CD4-positive, alpha-beta T cell (primary cell): ENCODE measurements around the gene AGBL4. TPM values are rescaled to one million over a fixed set of nuclear protein-coding genes. Genes with fewer than 3 reads are reported as not detected.

ENCODE experiments used
- ATAC-seq: fragments of 200-7000 bp; cut with Tn5 transposase; one replicate; pipeline ENCODE4 v1.10.0; 2022; ENCODE audit warnings: mild to moderate bottlenecking; ENCODE audit not compliant: poor library complexity
- CTCF ChIA-PET: fragments of 350-600 bp; sonication (Branson Sonifier 250); formaldehyde crosslinking; loops from one replicate; lab custom pipeline; 2021; ENCODE audit warnings: antibody characterized with exemption, inconsistent platforms; lab: Charles Lee
- POLR2A ChIA-PET: fragments of 350-600 bp; sonication (Branson Sonifier 250); formaldehyde crosslinking; loops from one replicate; lab custom pipeline; 2021; ENCODE audit warnings: antibody characterized with exemption, inconsistent platforms; lab: Charles Lee
- DNase-seq, 14 experiments: peaks; one replicate each; pipeline ENCODE4 v3.0.0-alpha.2; 2013 to 2020; ENCODE audit warnings: mixed read lengths in 2 of 14
- H3K27ac ChIP-seq, 2 donors: one replicate each; pipeline versions ENCODE4 v1.5.1 to v1.7.0; 2013; ENCODE audit warnings: low read length in 2 of 2, low read depth in 1 of 2, mild to moderate bottlenecking in 1 of 2
- H3K27me3 ChIP-seq, 2 experiments: 1 replicate in 1 of 2; 2 replicates in 1 of 2; pipeline versions ENCODE4 v1.6.1 to v1.7.0; 2013; ENCODE audit warnings: low read length in 2 of 2, control low read depth in 1 of 2, mild to moderate bottlenecking in 1 of 2, moderate library complexity in 1 of 2; ENCODE audit not compliant: insufficient read depth in 2 of 2, control insufficient read depth in 1 of 2
- H3K36me3 ChIP-seq: one replicate; pipeline ENCODE4 v1.6.1; 2013; ENCODE audit warnings: low read length, control low read depth; ENCODE audit not compliant: insufficient read depth
- H3K4me1 ChIP-seq: one replicate; pipeline ENCODE4 v1.6.1; 2013; ENCODE audit warnings: low read length, control low read depth; ENCODE audit not compliant: insufficient read depth
- H3K4me3 ChIP-seq: one replicate; pipeline ENCODE4 v1.5.1; 2013; ENCODE audit warnings: mild to moderate bottlenecking, low read length, moderate library complexity
- H3K9me3 ChIP-seq, 2 experiments: 1 replicate in 1 of 2; 2 replicates in 1 of 2; pipeline versions ENCODE4 v1.6.1 to v1.7.0; 2013; ENCODE audit warnings: low read length in 2 of 2, mild to moderate bottlenecking in 2 of 2, control low read depth in 1 of 2, moderate library complexity in 1 of 2; ENCODE audit not compliant: control insufficient read depth in 1 of 2, insufficient read depth in 1 of 2
- H3K27ac Mint-ChIP-seq: one replicate; pipeline ENCODE4 v1.8.0; 2020; ENCODE audit warnings: mixed read lengths
- H3K27me3 Mint-ChIP-seq: one replicate; pipeline ENCODE4 v1.8.0; 2021; ENCODE audit warnings: mixed read lengths
- H3K36me3 Mint-ChIP-seq: one replicate; pipeline ENCODE4 v1.8.0; 2021; ENCODE audit warnings: low read depth, mixed read lengths
- H3K4me1 Mint-ChIP-seq: one replicate; pipeline ENCODE4 v1.8.0; 2021; ENCODE audit warnings: low read depth, mixed read lengths
- H3K4me3 Mint-ChIP-seq: one replicate; pipeline ENCODE4 v1.8.0; 2020; ENCODE audit warnings: mild to moderate bottlenecking, mixed read lengths
- H3K9me3 Mint-ChIP-seq: one replicate; pipeline ENCODE4 v1.8.0; 2020; ENCODE audit warnings: mixed read lengths
- CTCF ChIP-seq: fragments of 200-600 bp; IDR thresholded peaks from one replicate; pipeline ENCODE4 v1.8.0; 2022; ENCODE audit warnings: antibody characterized with exemption, mild to moderate bottlenecking
- intact Hi-C, 2 experiments: fragments of 100-400 bp; cut with DNase I in 1 of 2; cut with micrococcal nuclease in 1 of 2; formaldehyde crosslinking; loops; one replicate each; pipeline versions ENCODE4 v1.15.1 to v1.9.0; 2023 to 2025; cut with DNase I, micrococcal nuclease
- total RNA-seq, 174 experiments: library from RNA in 2 of 174; stranded (reverse) in 2 of 174; gene quantifications; one replicate each; pipeline ENCODE4 v1.2.3 and lab custom pipeline; 2021 to 2026

AGBL4 gene
- total RNA-seq, 2 experiments from 2014 or later: 0.11 TPM; not detected in 1

GRCh38 chr1:49183489-49183888 lies 840.3 kb downstream of the AGBL4 start:
- Mint-ChIP-seq H3K36me3 (no peaks in the 10 kb centered on the region), H3K27me3 (no peaks in the 10 kb centered on the region), H3K4me3 (no peak overlapping the region), H3K4me1 (no peaks in the 10 kb centered on the region), H3K27ac (no peak overlapping the region), H3K9me3 (peaks cover 11% of the 10 kb centered on the region)
- no peak overlapping the region for H3K27ac ChIP-seq
- ChIA-PET POLR2A (no interaction called here), CTCF (no interaction called here)
- intact Hi-C loops: no loop called here
- H3K9me3 ChIP-seq: no peaks in the 10 kb centered on the region
- ATAC-seq (no peak), DNase-seq (no peak)
- H3K4me1 ChIP-seq: no peaks in the 10 kb centered on the region
- no peak for TF ChIP-seq CTCF
- H3K4me3 ChIP-seq: no peak overlapping the region
- H3K27me3 ChIP-seq: no peaks in the 10 kb centered on the region
- no peaks in the 10 kb centered on the region for H3K36me3 ChIP-seq

DNA sequence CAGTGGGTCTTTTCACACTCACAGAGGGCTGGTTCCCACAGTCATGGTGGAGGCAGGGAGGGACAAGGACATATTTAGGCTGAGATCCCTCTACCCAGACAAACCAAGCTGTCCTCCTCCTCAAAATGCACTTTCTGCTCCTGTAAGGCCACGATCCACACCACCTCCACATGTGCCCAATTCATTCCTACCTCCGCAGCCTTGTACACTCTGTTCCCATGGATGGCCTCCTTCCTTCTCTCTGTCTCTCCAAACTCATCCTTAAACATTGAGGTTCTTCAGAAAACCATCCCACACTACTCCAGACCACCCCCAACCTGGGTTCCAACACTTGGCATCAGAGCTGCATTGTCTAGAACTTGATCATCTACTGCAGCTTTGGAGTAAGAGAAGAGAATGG lies 842.7 kb downstream of the AGBL4 start:
- H3K4me1 ChIP-seq: no peaks in the 10 kb centered on the region
- POLR2A ChIA-PET: no interaction called here
- H3K9me3 Mint-ChIP-seq: peaks cover 7% of the 10 kb centered on the region
- TF ChIP-seq CTCF: no peak
- no peaks in the 10 kb centered on the region for H3K9me3 ChIP-seq
- H3K27me3 Mint-ChIP-seq: no peaks in the 10 kb centered on the region
- H3K4me3 Mint-ChIP-seq: no peak overlapping the region
- no peaks in the 10 kb centered on the region for H3K27me3 ChIP-seq
- no peak overlapping the region for H3K4me3 ChIP-seq
- H3K36me3 ChIP-seq: no peaks in the 10 kb centered on the region
- DNase-seq (no peak), ATAC-seq (no peak)
- intact Hi-C loops: no loop called here
- no peak overlapping the region for H3K27ac Mint-ChIP-seq
- H3K36me3 Mint-ChIP-seq: no peaks in the 10 kb centered on the region
- CTCF ChIA-PET: no interaction called here
- no peak overlapping the region for H3K27ac ChIP-seq
- H3K4me1 Mint-ChIP-seq: no peaks in the 10 kb centered on the region

- ChIA-PET CTCF (no interaction called here), POLR2A (no interaction called here)
- ATAC-seq (no peak), DNase-seq (no peak)
- no peaks in the 10 kb centered on the region for H3K27me3 Mint-ChIP-seq
- intact Hi-C loops: no loop called here
- H3K27ac ChIP-seq: no peak overlapping the region
- H3K36me3 Mint-ChIP-seq: no peaks in the 10 kb centered on the region
- no peaks in the 10 kb centered on the region for H3K27me3 ChIP-seq
- H3K4me1 Mint-ChIP-seq: no peaks in the 10 kb centered on the region
- no peak overlapping the region for H3K27ac Mint-ChIP-seq
- H3K4me1 ChIP-seq: no peaks in the 10 kb centered on the region
- no peaks in the 10 kb centered on the region for H3K36me3 ChIP-seq
- no peak for TF ChIP-seq CTCF
- H3K4me3 Mint-ChIP-seq: no peak overlapping the region
- peaks cover 2% of the 10 kb centered on the region for H3K9me3 Mint-ChIP-seq
- H3K9me3 ChIP-seq: peaks cover 0 to 4% of the 10 kb centered on the region in 2 experiments
- H3K4me3 ChIP-seq: no peak overlapping the region
Observed at GRCh38 chr1:49171941-49172593, 851.7 kb downstream of the AGBL4 start.
